Large intestine (tissue), 3 donors: ENCODE data around the gene CFAP251. TPM values are rescaled to one million over a fixed set of nuclear protein-coding genes. Genes with fewer than 3 reads are reported as not detected.
"Not testable (repeated sequence)": the region's sequence is repeated elsewhere in the genome, so short reads cannot be mapped to it uniquely, and the experiment has no call there.

Experiments used
- DNase-seq, 2 donors: peaks; one replicate each; pipeline versions ENCODE4 v3.0.0 to v3.0.0-alpha.2; 2013
- H3K27ac ChIP-seq: one replicate; pipeline ENCODE4 v1.5.1; 2013; ENCODE audit warnings: low read length
- H3K27me3 ChIP-seq: 2 replicates; pipeline ENCODE4 v1.6.1; 2013; ENCODE audit warnings: low read length; ENCODE audit not compliant: control insufficient read depth, insufficient read depth
- H3K36me3 ChIP-seq: 2 replicates; pipeline ENCODE4 v1.6.1; 2013; ENCODE audit warnings: low read length; ENCODE audit not compliant: control insufficient read depth, insufficient read depth
- H3K4me1 ChIP-seq: one replicate; pipeline ENCODE4 v1.6.1; 2013; ENCODE audit warnings: low read length; ENCODE audit not compliant: control insufficient read depth, insufficient read depth
- H3K4me3 ChIP-seq: one replicate; pipeline ENCODE4 v1.5.1; 2013; ENCODE audit warnings: low read length
- H3K9me3 ChIP-seq: one replicate; pipeline ENCODE4 v1.6.1; 2013; ENCODE audit warnings: mild to moderate bottlenecking, low read depth, low read length, moderate library complexity; ENCODE audit not compliant: control insufficient read depth
- WGBS: methylation state at CpG from one replicate; pipeline ENCODE4 v1.1.5; 2013; ENCODE audit warnings: low lambda C conversion rate; ENCODE audit not compliant: insufficient coverage; 5-methylcytosine and 5-hydroxymethylcytosine counted together
- polyA plus RNA-seq: library from polyadenylated mRNA; unstranded; fragments of 120-200 nt; gene quantifications from one replicate; pipeline ENCODE4 v1.2.1, GENCODE V29; 2013

CFAP251 gene
- polyA plus RNA-seq, 1 donor, result 2.2 TPM

DNA sequence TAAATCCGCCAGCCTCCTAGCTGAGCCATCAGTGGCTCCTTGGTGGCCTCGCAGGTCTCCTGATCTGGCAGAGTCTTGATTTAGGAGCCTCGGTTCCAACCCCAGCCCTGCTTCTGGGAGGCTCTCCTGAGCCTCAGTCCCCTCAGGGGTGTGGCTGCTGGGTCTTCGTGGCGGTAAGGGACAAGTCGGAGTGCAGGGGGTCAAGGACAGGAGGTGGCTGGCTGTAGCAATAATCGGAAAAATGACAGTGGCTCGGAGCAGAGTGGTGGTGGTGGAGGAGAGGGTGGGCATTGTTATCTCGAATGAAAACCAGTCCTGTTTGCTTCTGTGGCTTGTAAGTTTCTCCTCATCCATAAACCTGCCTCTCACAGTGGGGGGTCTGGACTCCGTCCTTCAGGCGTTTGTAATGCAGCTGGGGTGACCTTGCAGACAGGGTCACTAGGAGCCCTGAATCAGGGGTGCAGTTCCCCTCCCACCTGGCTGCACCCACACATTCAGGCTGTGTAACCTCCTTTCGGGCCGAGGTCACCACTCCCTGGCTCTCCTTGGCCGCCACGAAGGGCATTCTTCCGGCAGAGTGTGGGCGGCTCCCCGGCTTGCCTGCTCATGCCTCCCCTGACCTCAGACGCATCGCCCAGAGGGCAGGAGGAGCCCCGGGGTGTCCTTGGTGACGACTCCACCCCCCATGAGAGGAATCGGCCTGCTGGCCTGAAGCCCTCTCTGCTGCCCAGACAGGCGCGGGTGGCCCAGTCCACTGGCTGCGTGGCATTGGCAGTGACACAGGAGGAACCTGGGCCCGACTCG, 111.4 kb downstream of the CFAP251 start:
- WGBS, result no CpG with 5 or more reads among the region's 28 CpGs
- no peak for DNase-seq
- no peaks in the 10 kb centered on the region for H3K27me3 ChIP-seq
- no peak overlapping the region for H3K27ac ChIP-seq
- H3K36me3 ChIP-seq, result peaks cover 2% of the 10 kb centered on the region
- H3K9me3 ChIP-seq, result no peaks in the 10 kb centered on the region
- H3K4me1 ChIP-seq, result peaks cover 2% of the 10 kb centered on the region
- H3K4me3 ChIP-seq, result no peak overlapping the region

DNA sequence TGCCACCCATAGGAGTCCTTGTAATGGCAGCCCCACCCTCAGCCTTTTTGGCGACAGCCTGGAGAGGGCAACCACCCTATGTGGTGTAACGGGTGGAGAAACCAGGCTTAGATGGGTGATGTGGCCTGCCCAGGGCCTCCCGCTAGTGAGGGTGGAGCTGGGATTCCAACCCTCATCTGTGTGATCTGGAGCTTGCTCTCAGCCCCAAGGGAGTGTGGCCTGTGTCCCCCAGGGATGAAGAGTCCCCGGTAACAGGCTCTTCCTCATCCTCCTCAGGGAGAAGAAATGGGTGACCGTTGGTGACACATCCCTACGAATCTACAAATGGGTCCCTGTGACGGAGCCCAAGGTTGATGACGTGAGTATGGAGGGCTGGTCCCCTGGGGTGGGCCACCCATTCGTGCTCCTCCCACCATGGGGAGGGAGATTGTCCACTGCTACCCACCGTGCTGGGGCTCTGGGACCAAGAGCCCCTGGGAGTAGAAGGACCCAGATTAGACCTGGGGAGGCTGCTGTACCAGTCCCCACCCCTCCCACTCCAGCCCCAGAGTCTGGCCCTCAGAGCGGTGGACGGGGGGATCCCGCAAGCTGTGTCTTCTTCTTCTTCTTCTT, 112.1 kb downstream of the CFAP251 start:
- no CpG with 5 or more reads among the region's 13 CpGs for WGBS
- H3K36me3 ChIP-seq, result peaks cover 8% of the 10 kb centered on the region
- H3K4me3 ChIP-seq, result no peak overlapping the region
- DNase-seq, result no peak
- peaks cover 2% of the 10 kb centered on the region for H3K4me1 ChIP-seq
- H3K9me3 ChIP-seq, result no peaks in the 10 kb centered on the region
- no peaks in the 10 kb centered on the region for H3K27me3 ChIP-seq
- no peak overlapping the region for H3K27ac ChIP-seq

DNA sequence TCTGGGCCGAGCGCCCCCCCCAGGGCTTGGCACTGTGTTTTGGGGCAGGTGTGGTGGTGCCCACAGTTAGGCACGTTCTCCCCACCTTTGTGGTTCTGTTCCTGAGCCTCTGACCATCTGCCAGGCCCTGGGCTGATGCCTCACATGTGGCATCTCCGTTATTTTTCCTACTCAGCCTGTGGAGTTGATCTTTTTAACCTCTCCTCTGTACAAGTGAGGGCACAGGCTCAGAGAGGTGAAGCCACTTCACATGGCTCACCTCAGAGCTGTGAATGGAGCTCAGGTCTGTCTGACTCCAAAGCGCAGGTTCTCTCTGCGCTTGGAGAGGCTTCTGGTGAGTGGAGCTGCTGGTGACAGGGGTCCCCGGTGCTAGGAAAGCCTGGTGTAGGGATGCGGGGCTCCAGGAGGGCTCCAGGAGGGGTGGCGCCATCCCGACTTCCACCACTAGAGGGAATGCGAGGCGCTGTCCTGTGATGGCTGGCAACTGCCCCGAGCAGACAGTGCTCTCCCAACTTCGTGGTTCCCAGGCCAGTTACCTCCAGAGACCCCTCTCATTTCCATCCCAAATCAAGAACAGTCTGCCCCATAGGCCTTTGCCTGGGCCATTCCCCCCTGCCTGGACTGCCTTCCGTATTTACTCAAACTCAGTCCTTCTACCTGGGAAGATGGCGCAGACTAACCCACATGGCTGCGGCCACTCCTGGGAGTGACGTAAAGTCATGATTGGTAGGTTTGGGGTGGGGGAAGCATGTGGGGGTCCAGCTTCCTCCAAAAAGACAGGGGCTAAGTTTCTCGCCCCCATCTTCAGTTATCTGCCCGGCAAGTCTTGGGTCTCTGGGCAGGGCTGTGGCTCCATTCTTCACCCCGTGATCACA, 113.2 kb downstream of the CFAP251 start:
- DNase-seq, result no peak
- H3K4me3 ChIP-seq, result no peak overlapping the region
- H3K27me3 ChIP-seq, result no peaks in the 10 kb centered on the region
- WGBS, result 100% methylated on average over 2 of the region's 21 CpGs
- H3K4me1 ChIP-seq, result peaks cover 2% of the 10 kb centered on the region
- H3K36me3 ChIP-seq, result peaks cover 18% of the 10 kb centered on the region
- H3K9me3 ChIP-seq, result no peaks in the 10 kb centered on the region
- H3K27ac ChIP-seq, result no peak overlapping the region

DNA sequence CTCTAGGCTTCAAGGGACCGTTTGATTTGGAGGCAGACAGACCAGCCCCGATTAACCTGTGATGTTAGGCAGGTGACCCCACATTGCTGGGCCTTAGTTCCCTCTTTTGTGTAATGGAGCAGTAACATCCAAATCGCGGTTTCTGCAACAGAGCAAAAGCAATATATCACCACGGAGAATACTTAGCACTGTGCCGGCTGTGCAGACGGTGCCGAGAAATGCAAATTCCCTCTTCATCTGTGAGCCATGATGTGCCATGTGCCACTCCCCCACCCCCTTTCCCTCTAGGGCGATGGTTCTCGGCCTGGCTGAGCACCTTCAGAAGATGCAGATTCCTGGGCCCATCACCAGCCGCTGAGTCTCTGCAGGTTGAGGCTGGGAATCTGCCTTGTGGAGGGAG, 114.2 kb downstream of the CFAP251 start:
- H3K4me1 ChIP-seq, result peaks cover 2% of the 10 kb centered on the region
- H3K36me3 ChIP-seq, result peaks cover 22% of the 10 kb centered on the region
- no peaks in the 10 kb centered on the region for H3K9me3 ChIP-seq
- H3K27ac ChIP-seq, result no peak overlapping the region
- H3K4me3 ChIP-seq, result no peak overlapping the region
- DNase-seq, result no peak
- H3K27me3 ChIP-seq, result no peaks in the 10 kb centered on the region
- WGBS, result no CpG with 5 or more reads among the region's 11 CpGs

DNA sequence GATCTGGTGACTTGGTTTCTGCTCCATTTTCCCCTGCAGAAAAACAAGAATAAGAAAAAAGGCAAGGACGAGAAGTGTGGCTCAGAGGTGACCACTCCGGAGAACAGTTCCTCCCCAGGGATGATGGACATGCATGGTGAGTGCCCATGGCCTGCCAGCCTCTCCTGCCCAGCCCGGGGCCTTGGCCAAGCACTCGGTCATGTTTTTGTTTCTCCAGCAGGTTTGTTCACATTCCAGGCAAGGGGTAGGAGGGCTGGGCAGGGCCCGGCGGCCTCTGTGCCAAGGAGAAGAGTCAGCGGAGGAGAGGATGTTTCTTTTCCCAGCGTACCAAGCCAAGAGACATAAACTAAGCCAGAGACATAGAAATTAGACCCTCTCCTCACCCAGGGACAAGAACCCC, 116.9 kb downstream of the CFAP251 start:
- no CpG with 5 or more reads among the region's 8 CpGs for WGBS
- Histone ChIP-seq H3K36me3 (peaks cover 24% of the 10 kb centered on the region), H3K4me3 (no peak overlapping the region), H3K4me1 (peaks cover under 1% of the 10 kb centered on the region), H3K9me3 (no peaks in the 10 kb centered on the region), H3K27ac (no peak overlapping the region), H3K27me3 (no peaks in the 10 kb centered on the region)
- no peak for DNase-seq

DNA sequence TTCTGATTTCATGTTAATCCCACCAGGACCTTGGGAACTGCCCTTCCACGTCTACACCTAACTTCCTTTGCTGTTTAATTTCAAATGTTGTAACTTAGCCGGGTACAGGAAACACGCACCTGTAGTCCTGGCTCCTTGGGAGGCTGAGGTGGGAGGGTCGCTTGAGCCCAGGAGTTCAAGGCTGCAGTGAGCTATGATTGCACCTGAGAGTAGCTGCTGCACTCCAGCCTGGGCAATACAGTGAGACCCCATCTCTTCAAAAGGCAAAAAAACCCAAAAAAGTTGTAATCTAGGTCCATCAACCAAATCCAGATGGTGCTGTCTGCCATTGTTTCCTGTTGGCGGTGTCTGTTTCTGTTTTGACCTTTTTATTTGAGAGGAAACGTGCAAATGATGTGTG, 117.8 kb downstream of the CFAP251 start:
- no peak overlapping the region for H3K27ac ChIP-seq
- H3K4me1 ChIP-seq, result peaks cover 7% of the 10 kb centered on the region
- no peak overlapping the region for H3K4me3 ChIP-seq
- no peak for DNase-seq
- H3K27me3 ChIP-seq, result no peaks in the 10 kb centered on the region
- WGBS, result no CpG with 5 or more reads among the region's 6 CpGs
- no peaks in the 10 kb centered on the region for H3K9me3 ChIP-seq
- H3K36me3 ChIP-seq, result peaks cover 24% of the 10 kb centered on the region

DNA sequence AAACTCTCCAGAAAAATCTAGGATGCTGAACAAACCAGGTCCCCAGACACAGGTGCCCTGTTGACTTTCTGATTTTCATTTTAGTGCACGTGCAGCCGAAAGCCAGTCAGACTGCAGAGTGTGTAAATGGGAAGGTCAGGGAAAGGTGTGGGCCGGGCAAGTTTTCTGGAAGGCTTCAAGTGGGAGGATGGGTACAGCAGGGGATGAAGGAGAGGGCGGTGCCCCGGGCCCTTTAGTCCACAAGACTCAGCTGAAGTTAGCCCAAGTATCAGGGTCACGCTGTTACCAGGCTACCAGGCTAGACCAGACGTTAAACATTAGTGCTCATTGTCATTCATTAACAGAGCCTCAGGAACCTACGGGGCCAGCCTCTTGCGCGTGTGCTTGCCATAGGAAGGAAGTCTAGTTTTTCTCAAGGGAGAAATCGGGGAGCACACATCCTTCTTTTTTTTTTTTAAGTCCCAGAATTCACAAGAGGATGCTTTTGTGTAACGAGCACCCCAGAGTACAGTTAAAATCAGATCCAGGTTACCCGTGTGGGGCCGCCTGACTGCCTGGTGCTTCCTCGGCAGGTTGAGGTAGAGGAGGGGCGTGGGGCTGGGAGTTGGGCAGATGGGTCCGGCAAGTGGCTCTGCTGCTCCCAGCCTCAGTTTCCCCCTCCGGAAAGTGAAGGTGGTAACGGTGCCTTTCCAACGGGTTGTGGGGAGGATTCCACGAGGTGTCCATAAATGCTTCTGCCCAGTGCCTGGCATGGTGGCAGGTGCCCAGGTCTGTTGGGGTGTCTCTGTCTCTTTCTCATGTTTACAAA, 122.4 kb downstream of the CFAP251 start:
- H3K9me3 ChIP-seq, result no peaks in the 10 kb centered on the region
- H3K27me3 ChIP-seq, result no peaks in the 10 kb centered on the region
- no CpG with 5 or more reads among the region's 21 CpGs for WGBS
- H3K27ac ChIP-seq, result peak overlapping the region; percentile 87
- no peak overlapping the region for H3K4me3 ChIP-seq
- peaks cover 35% of the 10 kb centered on the region for H3K36me3 ChIP-seq
- DNase-seq, result peak; percentile 79 to 92
- H3K4me1 ChIP-seq, result peaks cover 12% of the 10 kb centered on the region

DNA sequence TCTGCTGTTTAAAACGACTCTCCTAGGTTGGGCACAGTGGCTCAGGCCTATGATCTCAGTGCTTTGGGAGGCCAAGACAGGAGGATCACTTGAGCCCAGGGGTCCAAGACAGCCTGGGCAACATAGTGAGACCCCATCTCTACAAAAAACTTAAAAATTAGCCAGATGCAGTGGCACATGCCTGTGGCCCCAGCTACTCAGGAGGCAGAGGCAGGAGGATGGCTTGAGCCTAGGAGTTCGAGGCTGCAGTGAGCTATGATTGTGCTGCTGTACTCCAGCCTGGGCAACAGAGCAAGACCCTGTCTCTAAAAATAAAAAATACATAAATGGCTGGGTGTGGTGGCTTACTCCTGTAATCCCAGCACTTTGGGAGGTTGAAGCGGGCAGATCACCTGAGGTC, 123.1 kb downstream of the CFAP251 start:
- H3K27me3 ChIP-seq, H3K9me3 ChIP-seq, DNase-seq, H3K4me3 ChIP-seq: not testable (repeated sequence)
- WGBS, result no CpG with 5 or more reads among the region's 3 CpGs
- Histone ChIP-seq H3K4me1 (peaks cover 12% of the 10 kb centered on the region), H3K27ac (peak overlapping the region; percentile 87), H3K36me3 (peaks cover 35% of the 10 kb centered on the region)

DNA sequence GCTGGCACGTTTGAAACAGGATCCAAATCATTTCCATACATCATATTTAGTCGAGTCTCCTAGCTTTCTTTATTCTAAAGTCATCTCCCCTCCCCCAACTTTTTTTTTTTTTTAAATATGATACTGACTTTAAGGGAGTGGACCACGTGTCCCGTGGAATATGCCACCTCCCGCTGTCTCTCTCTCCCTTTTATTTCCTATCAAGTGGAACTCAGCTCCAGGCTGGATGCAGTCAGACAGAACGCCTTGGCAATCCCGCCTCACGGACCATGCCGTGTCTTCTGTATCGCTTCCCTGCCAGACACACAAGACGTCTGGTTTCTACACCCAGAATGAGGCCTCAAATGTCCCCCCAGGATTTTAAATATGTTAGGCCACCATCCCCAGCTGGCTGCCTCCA, 124.5 kb downstream of the CFAP251 start:
- Histone ChIP-seq H3K9me3 (no peaks in the 10 kb centered on the region), H3K27ac (no peak overlapping the region), H3K4me3 (no peak overlapping the region), H3K36me3 (peaks cover 31% of the 10 kb centered on the region), H3K27me3 (no peaks in the 10 kb centered on the region), H3K4me1 (peaks cover 12% of the 10 kb centered on the region)
- whole genome bisulfite sequencing, result 60% methylated on average over 1 of the region's 11 CpGs
- DNase-seq, result no peak

DNA sequence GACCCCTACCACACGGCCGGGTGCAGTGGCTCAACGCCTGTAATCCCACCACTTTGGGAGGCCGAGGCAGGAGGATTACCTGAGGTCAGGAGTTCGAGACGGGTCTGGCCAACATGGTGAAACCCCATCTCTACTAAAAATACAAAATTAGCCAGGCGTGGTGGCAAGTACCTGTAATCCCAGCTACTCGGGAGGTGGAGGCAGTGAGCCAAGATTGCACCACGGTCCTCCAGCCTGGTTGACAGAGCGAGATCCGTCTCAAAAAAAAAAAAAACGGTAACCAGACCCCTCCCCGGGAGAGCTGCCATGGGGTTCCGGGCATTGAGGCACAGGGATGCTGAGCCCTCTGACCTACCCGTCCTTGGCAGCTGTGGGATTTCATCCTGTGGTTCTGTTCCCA, 125.1 kb downstream of the CFAP251 start:
- DNase-seq, result no peak
- no peaks in the 10 kb centered on the region for H3K27me3 ChIP-seq
- peaks cover 12% of the 10 kb centered on the region for H3K4me1 ChIP-seq
- no peak overlapping the region for H3K4me3 ChIP-seq
- WGBS, result no CpG with 5 or more reads among the region's 15 CpGs
- peaks cover 29% of the 10 kb centered on the region for H3K36me3 ChIP-seq
- H3K9me3 ChIP-seq, result no peaks in the 10 kb centered on the region
- no peak overlapping the region for H3K27ac ChIP-seq
